ENCODE data around the gene CCDC183.
"Not testable (repeated sequence)": the region's sequence is repeated elsewhere in the genome, so short reads cannot be mapped to it uniquely, and the experiment has no call there.

The CCDC183 gene

GRCh38 chr9:136784997-136785361 is 11.2 kb upstream of the CCDC183 start:
- no peak for DNase-seq (ENCODE audit: low read depth, low spot score)

- not testable (repeated sequence) for DNase-seq (ENCODE audit: low read depth, low spot score)
These were observed 10.4 kb upstream of the CCDC183 start for GRCh38 chr9:136785565-136786355.

GRCh38 chr9:136786451-136786850 is 9.7 kb upstream of the CCDC183 start:
- no peak for DNase-seq (ENCODE audit: low read depth, low spot score)

GRCh38 chr9:136786983-136787382 is 9.2 kb upstream of the CCDC183 start:
- DNase-seq (ENCODE audit: low read depth, low spot score) = not testable (repeated sequence)

GRCh38 chr9:136787690-136788400 is 8.3 kb upstream of the CCDC183 start:
- peak; percentile 34 for DNase-seq (ENCODE audit: low read depth, low spot score)

GRCh38 chr9:136788644-136789522 is 7.3 kb upstream of the CCDC183 start:
- DNase-seq (ENCODE audit: low read depth, low spot score) = not testable (repeated sequence)

GRCh38 chr9:136789523-136789937 is 6.6 kb upstream of the CCDC183 start:
- DNase-seq (ENCODE audit: low read depth, low spot score) = no peak

- peak; percentile 100 for DNase-seq (ENCODE audit: low read depth, low spot score)
These were observed 5.3 kb upstream of the CCDC183 start, which contains the start of gene TMEM141 for GRCh38 chr9:136790640-136791515. Gene TMEM141 (plus strand): TSS chr9:136791344. CDS start chr9:136791371, 27 bp downstream.

- peak; percentile 25 for DNase-seq (ENCODE audit: low read depth, low spot score)
These were observed 4.4 kb upstream of the CCDC183 start for GRCh38 chr9:136791516-136792276.

GRCh38 chr9:136792321-136793085 is 3.6 kb upstream of the CCDC183 start:
- DNase-seq (ENCODE audit: low read depth, low spot score) = no peak

GRCh38 chr9:136793086-136793946 is 2.8 kb upstream of the CCDC183 start:
- DNase-seq (ENCODE audit: low read depth, low spot score) = no peak

GRCh38 chr9:136794281-136794999 is 1.7 kb upstream of the CCDC183 start:
- no peak for DNase-seq (ENCODE audit: low read depth, low spot score)

- no peak for DNase-seq (ENCODE audit: low read depth, low spot score)
These were observed 1.2 kb upstream of the CCDC183 start for GRCh38 chr9:136795000-136795348.

GRCh38 chr9:136796775-136797347 is 723 bp downstream of the CCDC183 start:
- not testable (repeated sequence) for DNase-seq (ENCODE audit: low read depth, low spot score)

GRCh38 chr9:136798708-136799078 is 2.6 kb downstream of the CCDC183 start:
- DNase-seq (ENCODE audit: low read depth, low spot score) = no peak

- no peak for DNase-seq (ENCODE audit: low read depth, low spot score)
These were observed 3.1 kb downstream of the CCDC183 start for GRCh38 chr9:136799079-136799853.

All from activated naive CD8-positive, alpha-beta T cell treated with anti-CD3 and anti-CD28 coated beads, Interleukin-2, amount 50 U/mL, for 16 hours (primary cell).